OCI-LY1 (cell line): Measurements from ENCODE around the gene CHST11.

Experiments used
- H2AFZ ChIP-seq: fragments of 200-600 bp; sonication (generic), shearing (Covaris generic); 2 replicates; pipeline ENCODE4 v1.6.0; 2014; ENCODE audit warnings: antibody characterized with exemption, mild to moderate bottlenecking, low read length
- H3F3A ChIP-seq: fragments of 200-600 bp; sonication (generic), shearing (Covaris generic); 2 replicates; pipeline ENCODE4 v1.6.0; 2014; ENCODE audit warnings: mild to moderate bottlenecking, antibody characterized with exemption, low read length, moderate library complexity; ENCODE audit not compliant: insufficient read depth
- H3K27ac ChIP-seq: fragments of 200-600 bp; sonication (generic); 2 replicates; pipeline ENCODE4 v1.5.1; 2014; ENCODE audit warnings: low read length, mixed run types, mild to moderate bottlenecking, low read depth; ENCODE audit not compliant: poor library complexity, severe bottlenecking
- H3K27me3 ChIP-seq: fragments of 200-600 bp; sonication (generic); 2 replicates; pipeline ENCODE4 v1.6.0; 2014; ENCODE audit warnings: antibody characterized with exemption, mild to moderate bottlenecking, low read length, moderate library complexity; ENCODE audit not compliant: insufficient read depth
- H3K36me3 ChIP-seq: fragments of 200-600 bp; sonication (generic); 2 replicates; pipeline ENCODE4 v1.6.1; 2014; ENCODE audit warnings: mild to moderate bottlenecking, antibody characterized with exemption, low read length, moderate library complexity, mixed read lengths; ENCODE audit not compliant: insufficient read depth
- H3K4me1 ChIP-seq: fragments of 200-600 bp; sonication (generic); 2 replicates; pipeline ENCODE4 v1.5.1; 2014; ENCODE audit warnings: mild to moderate bottlenecking, low read length, moderate library complexity; ENCODE audit not compliant: insufficient read depth, severe bottlenecking
- H3K4me2 ChIP-seq: fragments of 200-600 bp; sonication (generic), shearing (Covaris generic); 2 replicates; pipeline ENCODE4 v1.6.1; 2014; ENCODE audit warnings: low read length
- H3K4me3 ChIP-seq: fragments of 200-600 bp; sonication (generic); 2 replicates; pipeline ENCODE4 v1.5.1; 2014; ENCODE audit warnings: low read length, low read depth, mild to moderate bottlenecking, mixed read lengths; ENCODE audit not compliant: poor library complexity, severe bottlenecking
- H3K79me2 ChIP-seq: fragments of 200-600 bp; shearing (Covaris generic); 2 replicates; pipeline ENCODE4 v1.6.1; 2016; ENCODE audit warnings: mixed run types, low read length, mixed read lengths; ENCODE audit not compliant: insufficient read depth
- H3K9ac ChIP-seq: fragments of 200-600 bp; sonication (generic), shearing (Covaris generic); 2 replicates; pipeline ENCODE4 v1.6.1; 2014; ENCODE audit warnings: mild to moderate bottlenecking, low read length, mixed read lengths
- H3K9me2 ChIP-seq: fragments of 200-600 bp; sonication (generic), shearing (Covaris generic); 2 replicates; pipeline ENCODE4 v1.6.1; 2014; ENCODE audit warnings: low read depth, mild to moderate bottlenecking, low read length, mixed read lengths
- H3K9me3 ChIP-seq: fragments of 200-600 bp; shearing (Covaris generic); 2 replicates; pipeline ENCODE4 v1.6.1; 2014; ENCODE audit warnings: low read length, mixed read lengths
- H4K20me1 ChIP-seq: fragments of 200-600 bp; sonication (generic), shearing (Covaris generic); 2 replicates; pipeline ENCODE4 v1.6.0; 2016; ENCODE audit warnings: mild to moderate bottlenecking, low read length; ENCODE audit not compliant: insufficient read depth
- EZH2 ChIP-seq: fragments of 200-600 bp; sonication (generic), shearing (Covaris generic); IDR thresholded peaks from 2 replicates; pipeline ENCODE4 v1.8.0; 2017; ENCODE audit warnings: borderline replicate concordance, mixed run types, mild to moderate bottlenecking, antibody characterized with exemption, low read length, moderate library complexity, mixed read lengths
- TF ChIP-seq, protein P1 (sequence below): fragments of 200-600 bp; sonication (generic), shearing (Covaris generic); IDR thresholded peaks from 2 replicates; pipeline ENCODE4 v1.5.1; 2017; ENCODE audit warnings: mild to moderate bottlenecking, antibody characterized with exemption, low read length, moderate library complexity, mixed read lengths

CHST11 gene

DNA sequence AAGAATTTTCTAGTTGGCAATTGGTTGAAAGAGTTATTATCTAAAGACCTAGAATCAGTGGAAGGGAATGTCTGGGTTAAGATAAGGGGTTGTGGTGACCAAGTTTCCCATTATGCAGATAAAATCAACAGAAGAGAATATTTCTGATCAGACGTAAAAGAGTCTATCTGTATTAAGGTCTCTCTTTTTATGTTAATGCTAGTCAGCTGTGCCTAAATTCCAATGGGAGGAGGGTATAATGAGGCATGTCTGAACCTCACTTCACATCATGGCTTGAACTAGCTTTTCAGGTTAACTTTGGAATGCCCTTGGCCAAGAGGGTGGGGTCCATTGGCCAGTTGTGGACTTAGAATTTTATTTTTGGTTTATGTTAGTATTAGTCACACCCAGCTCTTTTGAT is 34.3 kb upstream of the CHST11 start:
- TF ChIP-seq EZH2: no peak
- TF ChIP-seq, protein P1, sequence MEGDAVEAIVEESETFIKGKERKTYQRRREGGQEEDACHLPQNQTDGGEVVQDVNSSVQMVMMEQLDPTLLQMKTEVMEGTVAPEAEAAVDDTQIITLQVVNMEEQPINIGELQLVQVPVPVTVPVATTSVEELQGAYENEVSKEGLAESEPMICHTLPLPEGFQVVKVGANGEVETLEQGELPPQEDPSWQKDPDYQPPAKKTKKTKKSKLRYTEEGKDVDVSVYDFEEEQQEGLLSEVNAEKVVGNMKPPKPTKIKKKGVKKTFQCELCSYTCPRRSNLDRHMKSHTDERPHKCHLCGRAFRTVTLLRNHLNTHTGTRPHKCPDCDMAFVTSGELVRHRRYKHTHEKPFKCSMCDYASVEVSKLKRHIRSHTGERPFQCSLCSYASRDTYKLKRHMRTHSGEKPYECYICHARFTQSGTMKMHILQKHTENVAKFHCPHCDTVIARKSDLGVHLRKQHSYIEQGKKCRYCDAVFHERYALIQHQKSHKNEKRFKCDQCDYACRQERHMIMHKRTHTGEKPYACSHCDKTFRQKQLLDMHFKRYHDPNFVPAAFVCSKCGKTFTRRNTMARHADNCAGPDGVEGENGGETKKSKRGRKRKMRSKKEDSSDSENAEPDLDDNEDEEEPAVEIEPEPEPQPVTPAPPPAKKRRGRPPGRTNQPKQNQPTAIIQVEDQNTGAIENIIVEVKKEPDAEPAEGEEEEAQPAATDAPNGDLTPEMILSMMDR: no peak
- Histone ChIP-seq H3K4me2 (no peak overlapping the region), H3K27ac (no peak overlapping the region), H3K36me3 (no peaks in the 10 kb centered on the region), H3F3A (no peaks in the 10 kb centered on the region), H3K27me3 (no peaks in the 10 kb centered on the region), H2AFZ (no peak overlapping the region), H3K4me1 (no peaks in the 10 kb centered on the region), H4K20me1 (no peaks in the 10 kb centered on the region), H3K79me2 (no peaks in the 10 kb centered on the region), H3K9ac (no peak overlapping the region), H3K9me2 (no peaks in the 10 kb centered on the region), H3K9me3 (no peaks in the 10 kb centered on the region), H3K4me3 (no peak overlapping the region)

DNA sequence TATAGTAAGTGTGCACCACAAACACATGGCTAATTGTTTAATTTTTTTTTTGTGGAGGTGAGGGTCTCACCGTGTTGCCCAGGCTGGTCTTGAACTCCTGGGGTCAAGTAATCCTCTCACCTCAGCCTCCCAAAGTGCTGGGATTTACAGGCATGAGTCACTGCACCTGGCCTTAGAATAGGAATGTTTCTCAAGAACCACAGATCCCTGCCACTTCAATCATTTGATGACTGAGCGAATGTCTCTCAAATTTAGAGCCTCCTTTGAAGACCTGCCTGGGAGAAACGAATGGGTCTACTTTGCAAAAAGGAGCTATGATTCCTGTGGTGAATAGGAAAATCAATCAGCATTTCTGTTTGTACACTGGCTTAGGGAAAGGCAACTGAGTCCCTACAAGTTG is 33.5 kb upstream of the CHST11 start:
- TF ChIP-seq, protein P1: no peak
- no peak for TF ChIP-seq EZH2
- no peak overlapping the region for H2AFZ ChIP-seq
- no peaks in the 10 kb centered on the region for H3K79me2 ChIP-seq
- H3K27ac ChIP-seq: no peak overlapping the region
- no peaks in the 10 kb centered on the region for H4K20me1 ChIP-seq
- no peaks in the 10 kb centered on the region for H3K9me2 ChIP-seq
- no peaks in the 10 kb centered on the region for H3K36me3 ChIP-seq
- H3K27me3 ChIP-seq: no peaks in the 10 kb centered on the region
- H3F3A ChIP-seq: no peaks in the 10 kb centered on the region
- H3K4me3 ChIP-seq: no peak overlapping the region
- H3K4me1 ChIP-seq: no peaks in the 10 kb centered on the region
- H3K4me2 ChIP-seq: no peak overlapping the region
- H3K9ac ChIP-seq: no peak overlapping the region
- no peaks in the 10 kb centered on the region for H3K9me3 ChIP-seq

DNA sequence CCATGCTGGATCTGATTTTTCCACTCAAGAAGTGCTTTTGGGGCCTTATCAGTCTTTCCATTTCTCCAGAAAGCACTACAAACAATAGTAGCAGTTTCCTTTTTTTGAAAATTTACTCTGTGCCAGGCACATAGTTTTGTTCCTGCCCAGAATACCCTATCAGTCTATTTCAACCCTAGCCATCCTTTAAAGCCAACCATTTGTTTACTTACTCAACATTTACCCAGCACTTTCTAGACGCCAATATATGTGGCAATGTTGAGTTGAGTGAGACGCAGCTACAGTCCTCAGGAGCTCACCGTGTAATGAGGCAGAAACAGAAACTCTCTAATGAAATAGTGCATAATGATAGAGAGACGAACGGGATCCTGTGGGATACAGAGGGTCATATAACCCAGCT is 32.9 kb upstream of the CHST11 start:
- no peaks in the 10 kb centered on the region for H3K27me3 ChIP-seq
- H3K4me1 ChIP-seq: no peaks in the 10 kb centered on the region
- no peak overlapping the region for H3K4me3 ChIP-seq
- H3K79me2 ChIP-seq: no peaks in the 10 kb centered on the region
- H3K36me3 ChIP-seq: no peaks in the 10 kb centered on the region
- no peak overlapping the region for H3K27ac ChIP-seq
- no peaks in the 10 kb centered on the region for H3K9me2 ChIP-seq
- TF ChIP-seq, protein P1: no peak
- no peak for TF ChIP-seq EZH2
- no peaks in the 10 kb centered on the region for H4K20me1 ChIP-seq
- no peak overlapping the region for H3K4me2 ChIP-seq
- H2AFZ ChIP-seq: no peak overlapping the region
- H3K9ac ChIP-seq: no peak overlapping the region
- no peaks in the 10 kb centered on the region for H3K9me3 ChIP-seq
- H3F3A ChIP-seq: no peaks in the 10 kb centered on the region
